Astrocyte (in vitro differentiated cells and primary cell): Measurements from ENCODE around the gene SLC12A8.

ENCODE experiments used
- EZH2 ChIP-seq: IDR thresholded peaks from 2 replicates; pipeline ENCODE4 v1.6.1; 2012; ENCODE audit warnings: mild to moderate bottlenecking, low read length, inconsistent platforms; ENCODE audit not compliant: insufficient read depth
- TF ChIP-seq, protein P1 (sequence below): IDR thresholded peaks from 2 replicates; pipeline ENCODE4 v1.5.1; 2011; ENCODE audit warnings: low read depth, mild to moderate bottlenecking, inconsistent platforms, low read length, moderate library complexity; ENCODE audit not compliant: insufficient read depth

DNA sequence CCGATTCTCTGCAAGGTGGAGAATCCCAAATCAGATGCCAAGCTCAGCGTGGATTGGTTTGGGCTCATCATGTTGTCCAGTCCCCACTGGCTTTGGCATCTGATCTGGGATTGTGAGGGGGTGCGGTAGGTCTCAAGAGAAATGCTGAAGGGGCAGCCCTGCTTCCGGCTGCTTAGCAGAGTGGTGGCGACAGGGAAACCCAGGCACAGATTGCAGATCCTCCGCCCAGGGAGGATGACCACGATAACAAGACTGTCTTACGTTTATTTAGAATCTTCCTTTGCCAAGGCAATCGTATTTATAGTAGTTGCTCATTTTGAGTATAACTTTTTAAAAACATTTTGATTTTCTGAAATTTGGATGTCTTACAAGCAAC, 61.1 kb downstream of the SLC12A8 start:
- TF ChIP-seq, protein P1, sequence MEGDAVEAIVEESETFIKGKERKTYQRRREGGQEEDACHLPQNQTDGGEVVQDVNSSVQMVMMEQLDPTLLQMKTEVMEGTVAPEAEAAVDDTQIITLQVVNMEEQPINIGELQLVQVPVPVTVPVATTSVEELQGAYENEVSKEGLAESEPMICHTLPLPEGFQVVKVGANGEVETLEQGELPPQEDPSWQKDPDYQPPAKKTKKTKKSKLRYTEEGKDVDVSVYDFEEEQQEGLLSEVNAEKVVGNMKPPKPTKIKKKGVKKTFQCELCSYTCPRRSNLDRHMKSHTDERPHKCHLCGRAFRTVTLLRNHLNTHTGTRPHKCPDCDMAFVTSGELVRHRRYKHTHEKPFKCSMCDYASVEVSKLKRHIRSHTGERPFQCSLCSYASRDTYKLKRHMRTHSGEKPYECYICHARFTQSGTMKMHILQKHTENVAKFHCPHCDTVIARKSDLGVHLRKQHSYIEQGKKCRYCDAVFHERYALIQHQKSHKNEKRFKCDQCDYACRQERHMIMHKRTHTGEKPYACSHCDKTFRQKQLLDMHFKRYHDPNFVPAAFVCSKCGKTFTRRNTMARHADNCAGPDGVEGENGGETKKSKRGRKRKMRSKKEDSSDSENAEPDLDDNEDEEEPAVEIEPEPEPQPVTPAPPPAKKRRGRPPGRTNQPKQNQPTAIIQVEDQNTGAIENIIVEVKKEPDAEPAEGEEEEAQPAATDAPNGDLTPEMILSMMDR: no peak
- TF ChIP-seq EZH2: no peak
